ENCODE measurements around the gene ADARB2. TPM values are rescaled to one million over a fixed set of nuclear protein-coding genes. Genes with fewer than 3 reads are reported as not detected.

The ADARB2 gene
- total and polyA plus RNA-seq, 7 donors, result 0.05 to 0.39 (median 0.15) TPM; not detected in 2

DNA sequence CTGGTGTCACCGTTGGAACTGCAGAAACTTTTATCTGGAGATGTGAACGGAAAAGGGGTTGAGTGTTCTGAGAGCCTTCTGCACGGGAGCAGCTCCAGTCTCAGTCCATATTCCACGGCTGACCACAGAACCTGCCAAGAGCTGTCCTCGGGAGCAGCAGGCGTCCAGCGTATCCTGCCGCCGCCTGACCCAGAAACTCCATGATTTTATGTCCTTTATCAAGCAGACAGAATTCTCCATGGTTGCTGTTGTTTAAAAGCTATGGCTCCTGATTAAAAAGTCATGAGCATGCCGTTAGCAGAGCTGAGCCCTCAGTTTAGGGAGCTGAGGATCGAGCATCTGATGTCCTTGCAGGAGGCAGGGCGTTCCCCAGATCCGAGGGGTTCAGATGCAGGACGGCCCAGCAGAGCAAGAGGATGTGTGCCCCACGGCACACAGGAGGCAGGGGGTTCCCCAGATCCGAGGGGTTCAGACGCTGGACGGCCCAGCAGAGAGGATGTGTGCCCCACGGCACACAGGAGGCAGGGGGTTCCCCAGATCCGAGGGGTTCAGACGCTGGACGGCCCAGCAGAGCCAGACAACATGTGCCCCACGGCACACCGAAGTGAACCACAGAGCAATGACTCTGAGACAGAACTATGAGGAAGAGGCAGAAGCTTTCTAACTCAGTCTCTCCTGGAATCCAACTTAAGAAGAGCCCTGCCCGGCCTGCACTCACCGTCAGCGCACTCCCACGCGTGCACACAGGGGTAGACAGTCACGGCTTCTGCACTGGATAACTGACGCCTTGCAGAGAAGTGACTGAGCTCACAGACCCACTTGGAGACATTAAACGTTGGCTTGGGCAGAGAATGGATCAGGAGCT is 584.7 kb downstream of the ADARB2 start:
- H3K27me3 ChIP-seq (ENCODE audit: insufficient read depth in 3 of 3, low read length in 2 of 3), result no peaks in the 10 kb centered on the region
- intact Hi-C loops (cut with DNase I), result no loop called here
- WGBS, 3 donors, result 79 to 90% (median 86%) methylated on average over 32 of the region's 32 CpGs
- no peak for ATAC-seq
- DNase-seq, result no peak
- no peaks in the 10 kb centered on the region for H3K36me3 ChIP-seq (ENCODE audit: insufficient read depth in 1 of 2, low read depth in 1 of 2)
- no peaks in the 10 kb centered on the region for H3K4me1 ChIP-seq
- H3K27ac ChIP-seq, result no peak overlapping the region
- TF ChIP-seq, protein P1, sequence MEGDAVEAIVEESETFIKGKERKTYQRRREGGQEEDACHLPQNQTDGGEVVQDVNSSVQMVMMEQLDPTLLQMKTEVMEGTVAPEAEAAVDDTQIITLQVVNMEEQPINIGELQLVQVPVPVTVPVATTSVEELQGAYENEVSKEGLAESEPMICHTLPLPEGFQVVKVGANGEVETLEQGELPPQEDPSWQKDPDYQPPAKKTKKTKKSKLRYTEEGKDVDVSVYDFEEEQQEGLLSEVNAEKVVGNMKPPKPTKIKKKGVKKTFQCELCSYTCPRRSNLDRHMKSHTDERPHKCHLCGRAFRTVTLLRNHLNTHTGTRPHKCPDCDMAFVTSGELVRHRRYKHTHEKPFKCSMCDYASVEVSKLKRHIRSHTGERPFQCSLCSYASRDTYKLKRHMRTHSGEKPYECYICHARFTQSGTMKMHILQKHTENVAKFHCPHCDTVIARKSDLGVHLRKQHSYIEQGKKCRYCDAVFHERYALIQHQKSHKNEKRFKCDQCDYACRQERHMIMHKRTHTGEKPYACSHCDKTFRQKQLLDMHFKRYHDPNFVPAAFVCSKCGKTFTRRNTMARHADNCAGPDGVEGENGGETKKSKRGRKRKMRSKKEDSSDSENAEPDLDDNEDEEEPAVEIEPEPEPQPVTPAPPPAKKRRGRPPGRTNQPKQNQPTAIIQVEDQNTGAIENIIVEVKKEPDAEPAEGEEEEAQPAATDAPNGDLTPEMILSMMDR (IDR thresholded peaks at IDR 0.05), result no peak
- H3K9me3 ChIP-seq, result no peaks in the 10 kb centered on the region
- no peak overlapping the region for H3K4me3 ChIP-seq

DNA sequence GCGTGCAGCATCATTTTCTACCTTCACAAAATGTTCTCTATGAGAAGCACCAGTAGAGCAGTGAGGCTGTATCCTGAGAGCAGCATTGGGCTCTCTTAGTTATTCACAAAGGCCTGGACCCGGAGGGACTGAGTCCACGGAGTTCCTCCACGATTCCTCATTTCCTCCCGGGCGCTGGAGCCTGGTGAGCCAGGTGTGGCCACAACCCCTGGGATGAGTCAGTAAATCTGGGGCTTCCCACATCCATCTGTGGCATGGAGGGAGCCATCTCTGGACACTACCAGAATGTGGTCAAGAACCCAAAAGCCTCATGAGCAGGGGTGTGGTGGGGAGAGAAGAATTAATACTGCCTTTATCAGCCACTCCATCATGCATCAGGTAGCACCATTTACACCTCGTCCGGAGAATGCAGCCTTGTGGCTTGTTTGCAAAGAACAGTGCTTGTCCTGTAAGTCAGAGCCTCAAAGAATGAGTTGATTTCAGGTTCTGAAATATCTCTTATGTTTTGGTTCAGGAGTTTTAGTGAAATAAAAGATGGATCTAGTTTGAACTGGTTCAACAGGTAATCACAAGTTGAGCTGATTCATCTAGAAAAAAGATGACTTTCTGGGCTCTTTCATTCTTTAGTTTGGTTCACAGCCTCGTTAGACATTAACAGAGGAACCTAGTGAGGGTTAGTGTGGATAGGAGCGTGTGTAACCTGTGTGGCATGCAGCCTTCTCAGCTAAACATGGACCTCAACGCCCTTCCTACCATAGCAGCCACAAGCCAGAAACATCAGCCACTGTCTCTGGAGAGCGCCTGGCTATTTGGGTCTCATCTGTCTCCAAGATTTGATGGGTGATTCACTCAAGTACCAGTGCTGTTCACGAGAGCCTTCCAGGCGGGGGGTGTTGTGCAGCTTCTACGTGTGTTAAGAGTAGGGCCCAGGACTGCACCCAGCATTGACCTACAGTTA is 586.0 kb downstream of the ADARB2 start:
- no peak for ATAC-seq
- TF ChIP-seq, protein P1 (IDR thresholded peaks at IDR 0.05), result no peak
- H3K4me1 ChIP-seq, result no peaks in the 10 kb centered on the region
- WGBS, 3 donors, result 81 to 85% (median 85%) methylated on average over 15 of the region's 15 CpGs
- intact Hi-C loops (cut with DNase I), result no loop called here
- no peak for DNase-seq
- no peaks in the 10 kb centered on the region for H3K36me3 ChIP-seq (ENCODE audit: insufficient read depth in 1 of 2, low read depth in 1 of 2)
- no peaks in the 10 kb centered on the region for H3K27me3 ChIP-seq (ENCODE audit: insufficient read depth in 3 of 3, low read length in 2 of 3)
- H3K27ac ChIP-seq, result no peak overlapping the region
- H3K9me3 ChIP-seq, result no peaks in the 10 kb centered on the region
- H3K4me3 ChIP-seq, result no peak overlapping the region

DNA sequence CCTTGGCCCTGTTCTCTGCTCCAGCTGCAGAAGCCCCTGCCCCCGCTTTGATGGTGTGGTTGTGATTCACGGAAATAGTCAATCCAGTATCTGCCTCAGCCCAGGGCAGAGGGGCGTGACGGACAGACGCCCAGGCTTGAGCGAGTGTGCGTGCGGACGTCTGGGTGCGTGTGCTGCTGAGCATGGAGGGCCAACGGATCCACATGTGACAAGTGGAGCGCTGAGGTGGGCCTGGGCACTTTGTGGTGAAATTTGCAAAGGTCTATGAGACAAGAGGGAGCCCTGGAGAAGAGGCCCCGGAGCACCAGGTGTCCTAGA is 586.7 kb downstream of the ADARB2 start:
- intact Hi-C loops (cut with DNase I), result no loop called here
- DNase-seq (no peak), ATAC-seq (no peak)
- H3K4me3 ChIP-seq, result no peak overlapping the region
- 83 to 92% (median 90%) methylated on average over 13 of the region's 13 CpGs for WGBS, 3 donors
- TF ChIP-seq, protein P1 (IDR thresholded peaks at IDR 0.05), result no peak
- no peaks in the 10 kb centered on the region for H3K4me1 ChIP-seq
- no peaks in the 10 kb centered on the region for H3K27me3 ChIP-seq (ENCODE audit: insufficient read depth in 3 of 3, low read length in 2 of 3)
- peaks cover 5% of the 10 kb centered on the region for H3K9me3 ChIP-seq
- H3K27ac ChIP-seq, result no peak overlapping the region
- no peaks in the 10 kb centered on the region for H3K36me3 ChIP-seq (ENCODE audit: insufficient read depth in 1 of 2, low read depth in 1 of 2)

DNA sequence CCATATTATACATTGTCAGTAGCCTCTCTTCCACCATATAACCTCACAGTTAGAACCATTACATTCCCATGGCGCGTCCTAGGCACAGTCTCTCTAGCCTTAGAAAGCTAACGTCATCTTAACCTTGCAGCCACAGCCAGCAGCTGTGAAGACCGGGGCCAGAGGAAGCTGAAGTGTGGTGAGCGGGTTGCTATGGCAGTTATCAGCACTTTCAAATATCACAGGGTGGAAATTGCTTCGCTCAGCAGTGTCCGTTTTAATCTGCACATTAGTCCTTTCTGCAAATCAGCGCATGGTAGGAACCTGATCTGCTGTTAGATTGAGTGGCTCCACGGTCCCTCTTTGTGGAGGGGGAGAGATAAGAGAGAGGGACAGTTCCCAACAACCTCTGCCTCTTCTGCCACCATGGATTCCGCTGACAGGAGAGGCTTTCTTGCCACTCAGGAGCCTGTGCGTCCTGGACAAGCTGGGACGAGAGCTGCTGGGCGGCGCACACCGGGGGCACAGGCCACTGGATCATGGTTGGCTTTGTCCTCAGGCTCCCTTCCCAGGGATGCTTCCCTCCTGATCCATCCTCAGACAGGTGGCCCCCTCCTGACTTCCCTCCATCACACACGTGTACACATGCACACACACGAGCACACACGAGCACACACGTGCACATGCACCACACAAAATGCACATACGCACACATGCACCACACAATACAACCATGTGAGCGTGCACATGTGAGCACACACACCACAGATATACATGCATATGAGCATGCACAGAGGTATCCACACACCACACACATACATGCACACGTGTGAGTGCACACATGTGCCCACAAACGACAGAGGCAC is 587.3 kb downstream of the ADARB2 start:
- Histone ChIP-seq H3K27ac (no peak overlapping the region), H3K27me3 (ENCODE audit: insufficient read depth in 3 of 3, low read length in 2 of 3) (no peaks in the 10 kb centered on the region), H3K9me3 (peaks cover 7% of the 10 kb centered on the region), H3K36me3 (ENCODE audit: insufficient read depth in 1 of 2, low read depth in 1 of 2) (no peaks in the 10 kb centered on the region), H3K4me3 (no peak overlapping the region), H3K4me1 (no peaks in the 10 kb centered on the region)
- DNase-seq, result no peak
- TF ChIP-seq, protein P1 (IDR thresholded peaks at IDR 0.05), result no peak
- no peak for ATAC-seq
- 75 to 83% (median 78%) methylated on average over 23 of the region's 23 CpGs for whole genome bisulfite sequencing, 3 donors
- intact Hi-C loops (cut with DNase I), result no loop called here
